Measurements from ENCODE around the gene DLGAP1.

The DLGAP1 gene

GRCh38 chr18:3471141-3471648 is 983.9 kb downstream of the DLGAP1 start:
- no peaks in the 10 kb centered on the region for H3K9me3 ChIP-seq (ENCODE audit: control insufficient read depth, low read length)
- no peaks in the 10 kb centered on the region for H3K36me3 ChIP-seq (ENCODE audit: control insufficient read depth, insufficient read depth, low read length)
- no peak overlapping the region for H3K27ac ChIP-seq (ENCODE audit: insufficient read depth, low read depth, low read length, poor library complexity, severe bottlenecking)
- H3K4me3 ChIP-seq (ENCODE audit: insufficient read depth, low read depth, low read length): no peak overlapping the region
- H3K4me1 ChIP-seq (ENCODE audit: control insufficient read depth, insufficient read depth, low read length): peaks cover 4% of the 10 kb centered on the region
- H3K27me3 ChIP-seq (ENCODE audit: control insufficient read depth, insufficient read depth, low read length, poor library complexity, severe bottlenecking): no peaks in the 10 kb centered on the region
- 90 to 95% methylated on average over 3 of the region's 3 CpGs for WGBS, 2 experiments

- WGBS, 2 experiments: 80 to 84% methylated on average over 6 to 7 of the region's 8 CpGs
- H3K9me3 ChIP-seq (ENCODE audit: control insufficient read depth, low read length): no peaks in the 10 kb centered on the region
- no peaks in the 10 kb centered on the region for H3K27me3 ChIP-seq (ENCODE audit: control insufficient read depth, insufficient read depth, low read length, poor library complexity, severe bottlenecking)
- no peak overlapping the region for H3K27ac ChIP-seq (ENCODE audit: insufficient read depth, low read depth, low read length, poor library complexity, severe bottlenecking)
- no peak overlapping the region for H3K4me3 ChIP-seq (ENCODE audit: insufficient read depth, low read depth, low read length)
- H3K36me3 ChIP-seq (ENCODE audit: control insufficient read depth, insufficient read depth, low read length): no peaks in the 10 kb centered on the region
- H3K4me1 ChIP-seq (ENCODE audit: control insufficient read depth, insufficient read depth, low read length): peaks cover 8% of the 10 kb centered on the region
Observed at GRCh38 chr18:3468833-3469232, 986.3 kb downstream of the DLGAP1 start.

GRCh38 chr18:3468066-3468705 is 986.9 kb downstream of the DLGAP1 start:
- Histone ChIP-seq H3K27ac (ENCODE audit: insufficient read depth, low read depth, low read length, poor library complexity, severe bottlenecking) (no peak overlapping the region), H3K4me3 (ENCODE audit: insufficient read depth, low read depth, low read length) (no peak overlapping the region), H3K36me3 (ENCODE audit: control insufficient read depth, insufficient read depth, low read length) (no peaks in the 10 kb centered on the region), H3K9me3 (ENCODE audit: control insufficient read depth, low read length) (no peaks in the 10 kb centered on the region), H3K27me3 (ENCODE audit: control insufficient read depth, insufficient read depth, low read length, poor library complexity, severe bottlenecking) (no peaks in the 10 kb centered on the region), H3K4me1 (ENCODE audit: control insufficient read depth, insufficient read depth, low read length) (peaks cover 8% of the 10 kb centered on the region)
- WGBS, 2 experiments: 90 to 95% methylated on average over 8 to 9 of the region's 9 CpGs

- WGBS, 2 experiments: 29 to 34% methylated on average over 2 of the region's 2 CpGs
- H3K36me3 ChIP-seq (ENCODE audit: control insufficient read depth, insufficient read depth, low read length): no peaks in the 10 kb centered on the region
- H3K27me3 ChIP-seq (ENCODE audit: control insufficient read depth, insufficient read depth, low read length, poor library complexity, severe bottlenecking): no peaks in the 10 kb centered on the region
- no peak overlapping the region for H3K27ac ChIP-seq (ENCODE audit: insufficient read depth, low read depth, low read length, poor library complexity, severe bottlenecking)
- no peaks in the 10 kb centered on the region for H3K9me3 ChIP-seq (ENCODE audit: control insufficient read depth, low read length)
- no peak overlapping the region for H3K4me3 ChIP-seq (ENCODE audit: insufficient read depth, low read depth, low read length)
- H3K4me1 ChIP-seq (ENCODE audit: control insufficient read depth, insufficient read depth, low read length): peaks cover 10% of the 10 kb centered on the region
Observed at GRCh38 chr18:3466872-3467271, 988.2 kb downstream of the DLGAP1 start.

- WGBS, 2 experiments: 88 to 89% methylated on average over 5 of the region's 5 CpGs
- Histone ChIP-seq H3K27ac (ENCODE audit: insufficient read depth, low read depth, low read length, poor library complexity, severe bottlenecking) (no peak overlapping the region), H3K36me3 (ENCODE audit: control insufficient read depth, insufficient read depth, low read length) (peaks cover under 1% of the 10 kb centered on the region), H3K4me1 (ENCODE audit: control insufficient read depth, insufficient read depth, low read length) (peaks cover 13% of the 10 kb centered on the region), H3K4me3 (ENCODE audit: insufficient read depth, low read depth, low read length) (no peak overlapping the region), H3K9me3 (ENCODE audit: control insufficient read depth, low read length) (no peaks in the 10 kb centered on the region), H3K27me3 (ENCODE audit: control insufficient read depth, insufficient read depth, low read length, poor library complexity, severe bottlenecking) (no peaks in the 10 kb centered on the region)
Observed at GRCh38 chr18:3466045-3466444, 989.1 kb downstream of the DLGAP1 start.

- Histone ChIP-seq H3K27ac (ENCODE audit: insufficient read depth, low read depth, low read length, poor library complexity, severe bottlenecking) (no peak overlapping the region), H3K36me3 (ENCODE audit: control insufficient read depth, insufficient read depth, low read length) (peaks cover 18% of the 10 kb centered on the region), H3K4me1 (ENCODE audit: control insufficient read depth, insufficient read depth, low read length) (peaks cover 21% of the 10 kb centered on the region), H3K9me3 (ENCODE audit: control insufficient read depth, low read length) (no peaks in the 10 kb centered on the region), H3K27me3 (ENCODE audit: control insufficient read depth, insufficient read depth, low read length, poor library complexity, severe bottlenecking) (no peaks in the 10 kb centered on the region), H3K4me3 (ENCODE audit: insufficient read depth, low read depth, low read length) (no peak overlapping the region)
- WGBS, 2 experiments: 87 to 93% methylated on average over 2 of the region's 2 CpGs
Observed at GRCh38 chr18:3463051-3463450, 992.1 kb downstream of the DLGAP1 start.

- WGBS, 2 experiments: 83 to 85% methylated on average over 5 of the region's 5 CpGs
- Histone ChIP-seq H3K4me3 (ENCODE audit: insufficient read depth, low read depth, low read length) (no peak overlapping the region), H3K36me3 (ENCODE audit: control insufficient read depth, insufficient read depth, low read length) (peaks cover 29% of the 10 kb centered on the region), H3K27me3 (ENCODE audit: control insufficient read depth, insufficient read depth, low read length, poor library complexity, severe bottlenecking) (no peaks in the 10 kb centered on the region), H3K9me3 (ENCODE audit: control insufficient read depth, low read length) (no peaks in the 10 kb centered on the region), H3K27ac (ENCODE audit: insufficient read depth, low read depth, low read length, poor library complexity, severe bottlenecking) (no peak overlapping the region), H3K4me1 (ENCODE audit: control insufficient read depth, insufficient read depth, low read length) (peaks cover 28% of the 10 kb centered on the region)
Observed at GRCh38 chr18:3461704-3462103, 993.4 kb downstream of the DLGAP1 start.

GRCh38 chr18:3460823-3461398 is 994.2 kb downstream of the DLGAP1 start:
- H3K9me3 ChIP-seq (ENCODE audit: control insufficient read depth, low read length): no peaks in the 10 kb centered on the region
- H3K4me1 ChIP-seq (ENCODE audit: control insufficient read depth, insufficient read depth, low read length): peaks cover 35% of the 10 kb centered on the region
- H3K4me3 ChIP-seq (ENCODE audit: insufficient read depth, low read depth, low read length): no peak overlapping the region
- peaks cover 36% of the 10 kb centered on the region for H3K36me3 ChIP-seq (ENCODE audit: control insufficient read depth, insufficient read depth, low read length)
- H3K27ac ChIP-seq (ENCODE audit: insufficient read depth, low read depth, low read length, poor library complexity, severe bottlenecking): peak overlapping the region; percentile 23
- WGBS, 2 experiments: 91 to 98% methylated on average over 2 to 3 of the region's 4 CpGs
- H3K27me3 ChIP-seq (ENCODE audit: control insufficient read depth, insufficient read depth, low read length, poor library complexity, severe bottlenecking): no peaks in the 10 kb centered on the region

- peak overlapping the region; percentile 20 for H3K27ac ChIP-seq (ENCODE audit: insufficient read depth, low read depth, low read length, poor library complexity, severe bottlenecking)
- no peaks in the 10 kb centered on the region for H3K9me3 ChIP-seq (ENCODE audit: control insufficient read depth, low read length)
- WGBS, 2 experiments: 83 to 91% methylated on average over 4 to 5 of the region's 5 CpGs
- peaks cover 36% of the 10 kb centered on the region for H3K36me3 ChIP-seq (ENCODE audit: control insufficient read depth, insufficient read depth, low read length)
- H3K4me1 ChIP-seq (ENCODE audit: control insufficient read depth, insufficient read depth, low read length): peaks cover 41% of the 10 kb centered on the region
- H3K27me3 ChIP-seq (ENCODE audit: control insufficient read depth, insufficient read depth, low read length, poor library complexity, severe bottlenecking): no peaks in the 10 kb centered on the region
- H3K4me3 ChIP-seq (ENCODE audit: insufficient read depth, low read depth, low read length): no peak overlapping the region
Observed at GRCh38 chr18:3458952-3459853, 995.9 kb downstream of the DLGAP1 start.

- H3K36me3 ChIP-seq (ENCODE audit: control insufficient read depth, insufficient read depth, low read length): peaks cover 36% of the 10 kb centered on the region
- no peak overlapping the region for H3K27ac ChIP-seq (ENCODE audit: insufficient read depth, low read depth, low read length, poor library complexity, severe bottlenecking)
- WGBS, 2 experiments: 90 to 91% methylated on average over 3 of the region's 3 CpGs
- peaks cover 41% of the 10 kb centered on the region for H3K4me1 ChIP-seq (ENCODE audit: control insufficient read depth, insufficient read depth, low read length)
- H3K9me3 ChIP-seq (ENCODE audit: control insufficient read depth, low read length): no peaks in the 10 kb centered on the region
- H3K4me3 ChIP-seq (ENCODE audit: insufficient read depth, low read depth, low read length): no peak overlapping the region
- H3K27me3 ChIP-seq (ENCODE audit: control insufficient read depth, insufficient read depth, low read length, poor library complexity, severe bottlenecking): no peaks in the 10 kb centered on the region
Observed at GRCh38 chr18:3458378-3458777, 996.7 kb downstream of the DLGAP1 start.
